SU-DHL-6 (cell line): ENCODE data around the gene EDAR.

Experiments used
- H2AFZ ChIP-seq: fragments of 200-600 bp; sonication (generic); 2 replicates; pipeline ENCODE4 v1.6.1; 2014; ENCODE audit warnings: low read depth, mild to moderate bottlenecking, moderate library complexity, mixed read lengths, antibody characterized with exemption, low read length; ENCODE audit not compliant: severe bottlenecking
- H3F3A ChIP-seq: fragments of 200-600 bp; shearing (Covaris generic); 2 replicates; pipeline ENCODE4 v1.6.0; 2016; ENCODE audit warnings: antibody characterized with exemption, mild to moderate bottlenecking; ENCODE audit not compliant: insufficient read depth
- H3K27ac ChIP-seq: fragments of 200-600 bp; sonication (generic); 2 replicates; pipeline ENCODE4 v1.5.1; 2016; ENCODE audit warnings: low read depth, mild to moderate bottlenecking, low read length, moderate library complexity, mixed read lengths
- H3K27me3 ChIP-seq: fragments of 200-600 bp; sonication (generic), shearing (Covaris generic); 2 replicates; pipeline ENCODE4 v1.6.0; 2014; ENCODE audit warnings: mild to moderate bottlenecking, low read length
- H3K36me3 ChIP-seq: fragments of 200-600 bp; sonication (generic); 2 replicates; pipeline ENCODE4 v1.6.1; 2014; ENCODE audit warnings: mild to moderate bottlenecking, low read length, mixed read lengths
- H3K4me2 ChIP-seq: fragments of 300-600, 200-600 bp; shearing (Covaris generic), sonication (generic); 2 replicates; pipeline ENCODE4 v1.6.0; 2014; ENCODE audit warnings: low read length, low read depth, mild to moderate bottlenecking; ENCODE audit not compliant: poor library complexity, severe bottlenecking
- H3K4me3 ChIP-seq: fragments of 200-600 bp; sonication (generic); 2 replicates; pipeline ENCODE4 v1.5.1; 2014; ENCODE audit warnings: antibody characterized with exemption, low read length, mild to moderate bottlenecking, mixed read lengths; ENCODE audit not compliant: insufficient read depth, poor library complexity, severe bottlenecking
- H3K79me2 ChIP-seq: fragments of 200-600 bp; sonication (generic); 2 replicates; pipeline ENCODE4 v1.6.1; 2014; ENCODE audit warnings: mild to moderate bottlenecking, low read length, moderate library complexity; ENCODE audit not compliant: insufficient read depth
- H3K9ac ChIP-seq: fragments of 200-600 bp; sonication (generic); 2 replicates; pipeline ENCODE4 v1.7.0; 2014; ENCODE audit warnings: mild to moderate bottlenecking, low read length
- H3K9me2 ChIP-seq: fragments of 200-600 bp; sonication (generic); replicated peaks from 2 replicates; pipeline ENCODE4 v1.6.1; 2014; ENCODE audit warnings: low read length; ENCODE audit not compliant: insufficient read depth
- H3K9me3 ChIP-seq: fragments of 200-600 bp; sonication (generic); 2 replicates; pipeline ENCODE4 v1.6.1; 2014; ENCODE audit warnings: low read length, mixed read lengths; ENCODE audit not compliant: insufficient read depth
- H4K20me1 ChIP-seq: fragments of 200-600 bp; sonication (generic); 2 replicates; pipeline ENCODE4 v1.6.1; 2014; ENCODE audit warnings: low read depth, mild to moderate bottlenecking, antibody characterized with exemption, low read length, moderate library complexity, mixed read lengths
- EZH2phosphoT487 ChIP-seq: fragments of 200-600 bp; sonication (generic), shearing (Covaris generic); conservative IDR thresholded peaks from 2 replicates; pipeline ENCODE4 v1.6.1; 2018; ENCODE audit warnings: mild to moderate bottlenecking, antibody characterized with exemption, low read length, moderate library complexity, mixed read lengths
- TF ChIP-seq, protein P1 (sequence below): fragments of 200-600 bp; sonication (generic); IDR thresholded peaks from one replicate; pipeline ENCODE4 v1.5.1; 2017; ENCODE audit warnings: antibody characterized with exemption, mild to moderate bottlenecking, low read length, moderate library complexity; ENCODE audit not compliant: insufficient read depth, poor library complexity, severe bottlenecking

EDAR gene

DNA sequence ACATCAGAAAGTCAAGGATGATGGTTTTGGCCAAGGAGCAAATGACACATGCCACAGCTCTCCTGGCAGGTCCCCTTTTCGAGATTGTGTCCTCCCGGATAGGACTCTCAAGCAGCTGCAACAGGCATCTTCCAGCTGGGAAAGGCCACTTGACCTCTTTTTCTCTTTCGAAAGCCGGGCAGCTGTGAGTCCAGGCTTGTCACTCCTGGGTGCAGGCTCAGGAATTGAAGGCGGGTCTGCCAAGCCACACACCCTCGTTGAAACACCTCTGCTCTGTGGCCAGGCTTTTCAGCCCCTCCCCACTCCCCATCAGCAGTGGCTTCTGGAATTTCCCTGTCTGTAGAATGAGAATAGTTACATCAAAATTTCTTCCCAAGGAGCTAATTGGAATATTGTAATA lies 104.4 kb downstream of the EDAR start:
- no peak overlapping the region for H3K4me3 ChIP-seq
- H3K27ac ChIP-seq = no peak overlapping the region
- peaks cover 3% of the 10 kb centered on the region; the same call in 1 of the 2 replicates for H3K9me3 ChIP-seq
- no peak overlapping the region for H3K4me2 ChIP-seq
- H3K79me2 ChIP-seq = no peaks in the 10 kb centered on the region
- no peak for TF ChIP-seq EZH2phosphoT487
- TF ChIP-seq, protein P1, sequence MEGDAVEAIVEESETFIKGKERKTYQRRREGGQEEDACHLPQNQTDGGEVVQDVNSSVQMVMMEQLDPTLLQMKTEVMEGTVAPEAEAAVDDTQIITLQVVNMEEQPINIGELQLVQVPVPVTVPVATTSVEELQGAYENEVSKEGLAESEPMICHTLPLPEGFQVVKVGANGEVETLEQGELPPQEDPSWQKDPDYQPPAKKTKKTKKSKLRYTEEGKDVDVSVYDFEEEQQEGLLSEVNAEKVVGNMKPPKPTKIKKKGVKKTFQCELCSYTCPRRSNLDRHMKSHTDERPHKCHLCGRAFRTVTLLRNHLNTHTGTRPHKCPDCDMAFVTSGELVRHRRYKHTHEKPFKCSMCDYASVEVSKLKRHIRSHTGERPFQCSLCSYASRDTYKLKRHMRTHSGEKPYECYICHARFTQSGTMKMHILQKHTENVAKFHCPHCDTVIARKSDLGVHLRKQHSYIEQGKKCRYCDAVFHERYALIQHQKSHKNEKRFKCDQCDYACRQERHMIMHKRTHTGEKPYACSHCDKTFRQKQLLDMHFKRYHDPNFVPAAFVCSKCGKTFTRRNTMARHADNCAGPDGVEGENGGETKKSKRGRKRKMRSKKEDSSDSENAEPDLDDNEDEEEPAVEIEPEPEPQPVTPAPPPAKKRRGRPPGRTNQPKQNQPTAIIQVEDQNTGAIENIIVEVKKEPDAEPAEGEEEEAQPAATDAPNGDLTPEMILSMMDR = no peak
- H3F3A ChIP-seq = no peaks in the 10 kb centered on the region
- H3K36me3 ChIP-seq = peaks cover 11% of the 10 kb centered on the region; the same call in 1 of the 2 replicates
- no peaks in the 10 kb centered on the region for H4K20me1 ChIP-seq
- no peak overlapping the region for H3K9ac ChIP-seq
- no peaks in the 10 kb centered on the region for H3K9me2 ChIP-seq
- no peaks in the 10 kb centered on the region for H3K27me3 ChIP-seq
- H2AFZ ChIP-seq = no peak overlapping the region

DNA sequence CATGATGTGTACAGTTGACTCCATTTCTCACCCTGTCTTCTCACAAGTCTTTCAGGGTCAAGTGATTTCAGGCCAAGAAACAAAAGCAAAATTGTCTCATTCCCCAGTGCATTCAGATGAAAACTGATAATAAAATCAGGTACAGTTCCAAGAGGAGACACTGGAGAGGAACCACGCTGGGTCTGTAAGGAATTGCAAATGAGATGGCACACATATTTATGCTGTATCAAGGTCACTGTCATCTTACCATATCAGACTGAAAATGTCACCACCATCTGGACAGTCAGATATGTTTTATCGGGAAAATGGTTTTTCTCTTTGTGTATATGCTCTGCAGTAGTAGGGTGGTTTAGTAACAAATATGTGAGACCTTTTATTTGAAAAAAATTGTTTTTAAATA lies 110.7 kb downstream of the EDAR start:
- H3K9ac ChIP-seq = no peak overlapping the region
- H3K27ac ChIP-seq = no peak overlapping the region
- no peaks in the 10 kb centered on the region for H4K20me1 ChIP-seq
- no peaks in the 10 kb centered on the region for H3K9me3 ChIP-seq
- H2AFZ ChIP-seq = no peak overlapping the region
- H3K79me2 ChIP-seq = no peaks in the 10 kb centered on the region
- TF ChIP-seq EZH2phosphoT487 = no peak
- TF ChIP-seq, protein P1 = no peak
- no peak overlapping the region for H3K4me2 ChIP-seq
- no peaks in the 10 kb centered on the region for H3K27me3 ChIP-seq
- no peaks in the 10 kb centered on the region for H3K9me2 ChIP-seq
- peaks cover 50% of the 10 kb centered on the region for H3K36me3 ChIP-seq
- H3F3A ChIP-seq = no peaks in the 10 kb centered on the region
- H3K4me3 ChIP-seq = no peak overlapping the region

DNA sequence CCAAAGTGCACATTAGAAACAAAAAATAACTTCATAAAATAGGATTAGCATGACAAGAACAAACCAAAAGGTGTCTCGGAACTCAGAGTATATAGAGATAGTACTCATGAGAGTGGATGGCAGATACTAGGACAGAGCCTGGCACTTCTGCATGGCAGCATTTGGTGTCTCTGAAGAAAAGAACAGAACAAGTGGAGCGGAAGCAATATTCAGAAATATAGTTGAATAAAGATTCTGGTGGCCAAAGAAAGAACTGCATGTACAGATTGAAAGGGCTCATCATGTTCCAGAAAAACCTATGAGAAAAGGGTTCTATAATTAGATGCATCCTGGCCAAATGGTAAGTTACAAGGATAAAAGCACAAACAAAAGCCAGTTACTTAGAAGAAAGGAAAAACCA lies 111.5 kb downstream of the EDAR start:
- H3K36me3 ChIP-seq = peaks cover 54% of the 10 kb centered on the region
- no peak overlapping the region for H3K27ac ChIP-seq
- H2AFZ ChIP-seq = no peak overlapping the region
- H3K9me3 ChIP-seq = no peaks in the 10 kb centered on the region
- H3K9ac ChIP-seq = no peak overlapping the region
- H3F3A ChIP-seq = no peaks in the 10 kb centered on the region
- no peaks in the 10 kb centered on the region for H3K27me3 ChIP-seq
- H4K20me1 ChIP-seq = no peaks in the 10 kb centered on the region
- H3K4me2 ChIP-seq = no peak overlapping the region
- no peaks in the 10 kb centered on the region for H3K79me2 ChIP-seq
- H3K4me3 ChIP-seq = no peak overlapping the region
- no peaks in the 10 kb centered on the region for H3K9me2 ChIP-seq
- TF ChIP-seq, protein P1 = no peak
- TF ChIP-seq EZH2phosphoT487 = no peak
